HG03457 (cell line): Measurements from ENCODE around the gene HOXB9.

Experiments used
- ATAC-seq: cut with Tn5 transposase; IDR thresholded peaks from one replicate; pipeline ENCODE4 v1.9.1; 2021; ENCODE audit warnings: moderate number of reproducible peaks; ENCODE audit not compliant: unreplicated experiment

The HOXB9 gene

DNA sequence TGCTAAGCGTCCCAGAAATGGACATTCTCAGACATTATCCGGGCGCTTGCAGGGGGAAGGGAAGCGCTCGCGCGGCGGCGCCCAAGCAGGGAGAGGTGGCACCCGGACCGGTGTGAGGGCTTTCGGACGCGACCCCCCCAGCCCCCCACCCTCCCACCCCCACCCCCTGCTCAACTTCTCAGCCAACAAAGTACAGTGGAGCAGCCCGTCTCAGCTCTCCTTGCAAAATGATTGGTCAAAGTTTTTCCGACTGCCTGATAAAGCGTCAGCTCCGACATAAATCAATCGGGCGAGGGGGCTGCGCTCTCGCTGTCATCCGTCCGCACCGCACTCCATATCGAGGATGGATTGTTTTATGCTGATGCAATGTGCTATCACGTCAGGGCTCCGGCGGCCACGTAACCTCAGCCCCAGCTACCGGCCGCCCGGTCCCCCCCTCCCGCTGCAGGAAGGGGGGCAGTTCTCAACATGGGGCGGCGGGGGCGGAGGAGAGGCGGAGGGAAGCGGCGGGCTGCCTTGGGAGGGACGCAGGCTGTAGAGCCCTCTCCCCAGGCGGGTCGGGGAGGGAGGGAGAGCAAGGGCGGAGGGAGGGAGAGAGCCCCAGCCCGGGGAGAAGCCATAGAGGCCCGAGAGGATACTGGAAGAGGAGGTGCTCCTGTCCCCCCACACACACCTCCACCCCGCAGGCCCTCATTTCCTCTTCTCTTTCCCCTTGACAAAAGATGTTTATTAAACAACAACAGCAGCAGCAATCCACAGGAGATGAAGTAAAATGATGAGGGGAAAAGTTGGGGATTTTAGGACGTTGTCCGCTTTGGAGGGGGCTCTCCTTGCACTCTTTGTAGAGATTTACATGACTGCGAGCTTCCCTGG is at the start of gene HOXB9:
Gene HOXB9 (minus strand): TSS at position 114 of the 873 bp plus-strand sequence. CDS start 89 bp downstream, at position 25.
- ATAC-seq: no peak

DNA sequence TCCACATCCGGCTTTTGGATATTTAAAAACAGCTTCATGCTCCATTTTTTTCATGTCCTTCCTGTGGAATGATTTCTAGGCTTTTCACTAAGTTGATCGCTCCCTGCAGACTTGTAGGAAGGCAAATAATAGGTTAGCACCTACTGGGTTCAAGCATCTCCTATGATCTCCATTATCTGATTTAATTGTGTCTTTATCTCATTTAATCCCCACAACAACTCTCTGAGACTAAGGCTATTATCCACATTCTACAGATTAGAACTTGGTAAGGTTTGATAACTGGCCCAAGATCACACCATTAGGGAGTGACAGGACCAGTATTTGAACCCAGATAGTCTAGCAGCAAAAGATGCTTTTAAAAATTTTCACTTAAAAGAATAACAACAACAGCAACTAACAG is 46.2 kb upstream of the HOXB9 start:
- ATAC-seq: no peak

DNA sequence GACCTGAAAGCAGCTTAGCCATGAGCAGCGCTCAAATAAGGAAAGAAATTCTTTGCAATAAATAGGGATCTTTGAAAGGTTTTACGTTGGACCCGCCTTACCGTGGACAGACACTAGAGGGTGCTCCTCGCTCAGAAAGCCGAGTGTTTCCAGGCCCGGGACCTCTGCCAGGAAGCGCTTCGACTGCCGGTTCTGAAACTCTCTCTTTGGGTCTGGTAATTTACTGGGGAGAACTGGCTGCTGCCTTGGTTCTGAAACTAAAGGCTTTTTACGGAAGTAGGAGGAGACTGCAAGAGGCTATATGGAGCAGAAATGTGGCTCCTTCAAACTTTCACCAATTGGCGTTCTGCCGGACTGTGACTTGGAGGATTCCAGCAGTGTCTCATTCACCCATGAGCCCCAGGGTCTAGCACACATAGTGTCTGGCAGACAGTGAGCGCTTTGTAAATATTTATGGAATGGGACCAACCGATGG is 45.6 kb upstream of the HOXB9 start:
- ATAC-seq: no peak

DNA sequence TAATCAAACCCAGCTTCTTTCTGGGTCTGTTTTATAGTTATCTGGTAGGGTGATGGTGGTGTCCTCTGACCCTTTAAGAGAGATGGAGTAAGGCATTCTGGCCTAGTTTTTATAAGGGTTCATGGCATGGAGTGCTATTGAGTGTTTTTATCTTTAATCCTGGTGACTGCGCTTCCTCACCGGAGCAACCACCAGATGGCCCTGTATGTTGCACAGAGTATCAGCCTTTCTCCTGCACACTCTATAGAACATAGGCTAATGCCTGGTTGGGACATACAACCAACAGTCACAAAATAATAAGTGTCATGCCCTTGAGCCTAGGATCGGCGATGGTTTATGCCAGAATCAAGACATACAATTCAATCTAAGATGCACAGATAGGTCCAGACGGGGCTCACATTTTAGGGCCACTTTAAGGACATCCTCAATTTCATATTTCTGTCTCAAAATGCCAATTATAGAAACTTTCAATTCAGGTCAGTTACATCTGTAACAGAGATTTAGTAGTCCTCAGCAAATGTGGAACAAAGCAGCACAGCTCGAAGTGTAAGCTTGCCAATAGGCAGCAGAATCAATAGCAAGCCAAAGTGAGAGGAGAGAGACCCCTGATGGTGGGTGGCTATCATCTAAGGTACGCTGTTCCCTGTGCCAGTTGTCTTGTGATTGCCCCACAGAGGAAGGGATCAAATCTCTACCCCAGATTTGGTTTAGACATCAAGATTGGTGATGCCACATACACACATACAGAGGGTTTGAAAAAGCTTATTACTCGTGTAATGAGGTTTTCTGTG is 37.2 kb upstream of the HOXB9 start:
- no peak for ATAC-seq

DNA sequence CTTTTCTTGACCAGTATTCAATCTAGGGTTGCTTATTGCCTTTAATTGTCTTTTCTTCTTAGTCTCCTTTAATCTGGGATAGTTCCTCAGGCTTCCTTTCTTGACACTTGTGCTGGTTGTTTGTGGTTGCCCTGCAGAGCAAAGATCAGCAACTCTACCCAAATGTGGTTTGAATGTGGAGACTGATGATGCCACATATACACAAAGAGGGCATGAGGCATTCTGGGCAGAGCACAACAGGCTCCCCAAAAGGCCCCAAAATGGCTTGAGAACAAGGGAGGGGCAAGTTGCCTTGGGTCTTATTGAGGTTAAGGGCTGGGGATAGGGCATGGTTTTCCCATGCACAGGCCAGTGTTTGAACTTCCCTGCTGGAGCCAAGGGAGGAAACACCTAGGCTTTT is 29.8 kb upstream of the HOXB9 start:
- ATAC-seq: no peak

DNA sequence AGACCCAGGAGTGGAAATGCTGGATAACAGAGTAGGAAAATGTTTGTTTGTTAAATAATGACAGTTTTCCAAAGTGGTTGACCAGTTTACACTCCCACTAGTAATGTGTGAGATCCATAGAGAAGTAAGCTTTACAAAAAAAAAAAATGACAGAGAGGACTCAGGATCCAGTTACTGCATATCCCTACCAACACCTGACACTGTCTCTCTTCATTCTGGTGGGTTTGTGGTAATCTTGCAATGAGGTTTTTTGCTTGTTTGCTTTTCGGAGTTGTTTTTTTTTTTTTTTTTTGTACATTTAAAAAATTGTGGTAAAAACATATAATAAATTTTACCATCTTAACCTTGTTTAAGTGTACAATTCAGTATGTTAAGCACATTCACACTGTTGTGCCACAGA is 23.6 kb upstream of the HOXB9 start:
- ATAC-seq: no peak

DNA sequence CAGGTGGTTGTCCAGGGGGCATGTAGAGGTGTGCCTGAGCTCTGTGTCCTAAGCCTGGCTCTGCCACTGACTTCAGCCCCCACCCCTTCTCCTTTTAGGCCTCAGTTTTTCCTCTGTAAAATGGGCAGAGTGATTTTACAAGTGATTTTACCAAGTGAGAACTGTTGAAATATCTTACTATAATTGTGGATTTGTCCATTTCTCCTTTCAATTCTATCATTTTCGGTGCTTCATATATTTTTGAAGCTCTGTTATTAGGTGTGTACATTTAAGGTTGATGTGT is 21.7 kb upstream of the HOXB9 start:
- no peak for ATAC-seq

DNA sequence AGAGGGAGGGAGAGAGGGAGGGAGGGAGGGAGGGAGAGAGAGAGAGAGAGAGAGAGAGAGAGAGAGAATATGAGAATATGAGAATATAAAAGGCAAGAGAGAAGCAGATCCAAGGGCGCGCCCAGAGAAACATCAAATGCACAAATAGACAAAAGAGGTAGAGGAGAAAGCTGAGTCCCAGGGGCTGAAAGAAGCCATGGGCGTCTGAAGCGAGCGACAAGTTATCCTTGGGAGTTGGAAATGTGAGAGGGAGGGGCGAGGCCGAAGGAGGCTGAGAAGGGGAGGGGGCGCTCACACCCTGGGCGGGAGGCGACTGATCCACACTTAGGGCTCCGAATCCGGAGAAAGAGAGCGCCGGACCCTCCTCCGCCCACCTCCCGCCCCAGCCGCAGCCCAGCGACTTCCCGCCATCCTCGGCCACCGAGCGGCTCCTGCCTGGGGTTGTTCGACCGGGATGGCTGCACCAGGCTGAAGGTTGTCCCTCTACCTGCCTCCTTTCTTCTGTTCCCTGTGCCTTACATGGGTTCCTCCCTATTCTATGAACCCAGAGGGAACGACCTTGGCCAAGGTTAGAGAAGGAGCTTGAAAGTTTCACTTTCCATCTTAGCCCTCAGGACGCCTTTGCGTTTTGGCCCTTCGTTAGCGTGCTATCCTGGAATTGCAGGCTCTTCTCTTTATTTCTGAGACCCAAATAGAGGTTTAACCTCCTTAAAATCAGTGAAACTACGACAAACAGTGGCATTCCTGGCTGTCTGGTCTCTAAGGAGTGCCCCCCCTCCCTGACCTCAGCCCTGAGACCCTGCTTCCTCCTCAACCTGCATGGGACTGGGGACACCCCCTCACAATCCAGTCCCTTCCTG is 21.2 kb upstream of the HOXB9 start:
- no peak for ATAC-seq

DNA sequence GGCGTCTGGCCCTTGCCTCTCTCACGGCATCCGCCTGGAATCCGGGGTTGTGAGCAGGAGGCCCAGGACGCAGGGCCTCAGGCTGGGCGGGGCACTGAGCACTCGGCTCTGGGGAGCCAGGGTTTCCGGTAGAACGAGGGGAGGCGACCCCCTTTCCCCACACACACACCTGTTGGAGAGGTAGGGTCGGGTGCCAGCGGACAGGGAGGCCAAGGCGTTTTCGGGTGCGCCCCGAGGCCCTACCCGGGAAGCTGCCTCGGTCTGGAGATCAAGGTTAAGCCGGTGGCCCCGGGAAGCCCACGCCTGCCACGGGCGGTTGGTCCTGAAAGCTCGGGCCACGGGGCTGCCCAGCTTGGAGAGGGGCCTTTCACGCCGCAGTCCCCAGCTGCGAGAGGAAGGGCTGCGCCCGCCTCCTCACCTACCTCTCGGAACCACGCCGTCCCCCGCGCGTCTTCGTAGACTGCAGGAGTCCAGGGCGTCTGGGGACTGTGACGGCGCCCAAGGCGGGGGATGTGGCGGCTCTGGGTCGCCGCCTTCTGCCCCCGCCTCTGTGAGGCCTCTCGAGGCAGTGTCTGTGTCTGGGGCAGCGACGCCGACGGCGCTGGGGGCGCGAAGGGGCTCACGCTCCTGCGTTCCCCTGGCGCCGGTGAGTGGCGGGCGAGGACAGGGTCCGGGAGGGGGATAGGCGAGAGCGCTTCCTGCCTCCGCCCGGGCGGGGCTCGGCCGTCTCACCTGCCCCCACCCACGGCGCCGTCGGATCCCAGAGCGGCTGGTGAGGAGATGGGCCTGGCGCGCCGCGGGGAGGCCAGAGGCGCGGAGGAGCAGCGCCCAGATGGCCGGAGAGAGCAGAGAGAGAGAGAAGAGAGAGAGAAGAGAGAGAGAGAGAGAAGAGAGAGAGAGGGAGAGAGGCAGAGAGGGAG is 20.3 kb upstream of the HOXB9 start:
- no peak for ATAC-seq

DNA sequence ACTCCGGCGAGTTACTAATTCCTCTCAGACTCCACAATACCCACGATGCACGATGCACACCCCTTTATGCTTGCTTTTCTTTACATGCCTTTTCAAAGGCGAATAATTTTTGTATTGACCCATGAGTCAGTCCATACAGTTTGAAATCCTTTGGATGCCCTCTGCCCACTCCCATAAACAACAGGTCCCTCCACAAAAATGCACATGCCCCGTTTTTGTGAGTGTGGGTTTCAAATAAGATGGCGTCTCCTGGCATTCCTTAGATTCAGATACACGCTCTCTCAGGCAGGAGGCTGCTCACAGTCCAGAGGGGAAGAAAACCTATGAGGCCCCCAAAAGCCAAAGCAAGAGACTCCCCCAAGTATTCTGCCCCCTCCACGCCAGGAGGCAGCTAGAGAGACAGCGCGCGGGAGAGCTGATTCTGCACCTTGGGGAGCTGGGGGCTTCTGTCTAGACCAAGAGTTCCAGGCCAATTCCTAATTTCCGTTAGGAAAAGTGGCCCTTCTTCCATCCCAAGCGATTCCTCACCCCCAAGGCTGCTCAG is 19.6 kb upstream of the HOXB9 start:
- ATAC-seq: no peak

DNA sequence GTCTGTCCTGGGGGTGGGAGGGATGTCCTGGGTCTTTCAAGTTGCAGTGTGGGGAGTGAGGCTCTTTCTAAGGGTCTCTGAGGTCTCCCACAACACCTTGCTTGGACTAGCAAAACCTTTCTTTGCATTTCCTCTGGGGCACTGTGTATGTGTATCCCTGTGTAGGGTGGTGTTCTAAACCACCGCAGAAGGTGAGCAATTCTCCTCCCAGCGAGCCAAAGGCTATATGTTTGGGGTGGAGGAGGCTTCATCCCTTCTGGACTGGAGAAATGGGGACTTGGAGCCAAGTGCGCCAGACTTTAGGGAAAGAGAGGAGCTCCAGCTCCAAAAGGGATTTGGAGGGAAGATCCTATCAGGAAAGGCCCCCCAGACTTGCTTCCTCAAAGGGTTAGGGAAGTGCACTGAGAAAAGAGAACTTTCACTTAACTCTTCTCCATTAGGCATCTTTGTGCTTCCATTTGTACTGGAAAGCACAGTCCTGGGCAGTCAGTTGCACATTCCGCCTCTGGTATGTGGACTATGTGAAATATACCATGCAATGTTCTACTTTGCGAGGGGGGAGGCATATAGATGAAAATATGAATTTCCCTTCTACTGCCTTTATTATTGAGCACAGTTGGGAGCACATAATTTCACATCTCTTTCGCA is 18.9 kb upstream of the HOXB9 start:
- ATAC-seq: no peak

DNA sequence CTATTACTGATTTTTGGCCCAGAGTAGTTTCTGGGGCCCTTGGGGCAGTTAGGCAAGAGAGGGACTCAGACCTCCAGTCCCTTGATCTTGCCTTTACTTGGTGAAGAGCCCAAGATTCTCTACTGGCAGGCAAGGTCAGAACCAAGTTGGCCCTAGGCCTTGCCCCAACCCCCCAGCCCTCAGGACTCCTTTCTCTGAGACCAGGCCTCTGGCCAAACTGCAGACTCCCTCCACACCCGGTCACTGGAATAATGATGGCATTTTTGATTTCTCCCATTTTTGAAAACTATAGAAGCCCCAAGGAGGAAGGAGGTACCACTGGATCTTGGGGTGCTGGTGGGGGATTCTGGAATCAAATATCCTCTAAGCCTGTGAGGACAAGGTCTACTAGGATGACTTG is 18.0 kb upstream of the HOXB9 start:
- ATAC-seq: no peak

DNA sequence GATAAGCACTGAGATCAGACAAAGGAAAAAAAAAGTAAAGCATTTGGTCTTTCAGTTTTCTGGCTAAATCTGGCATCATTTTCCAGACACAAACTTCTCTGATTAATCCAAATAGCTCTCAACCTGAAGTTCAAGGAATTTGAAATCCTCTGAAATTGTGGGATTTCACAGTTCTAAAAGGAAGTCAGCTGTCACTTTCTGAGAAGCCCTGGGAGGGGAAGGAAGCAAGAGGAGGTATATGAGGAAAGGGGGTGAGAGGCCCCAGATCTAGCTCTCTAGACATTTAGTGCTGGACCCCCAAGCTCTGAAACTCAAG is 17.5 kb upstream of the HOXB9 start:
- no peak for ATAC-seq

DNA sequence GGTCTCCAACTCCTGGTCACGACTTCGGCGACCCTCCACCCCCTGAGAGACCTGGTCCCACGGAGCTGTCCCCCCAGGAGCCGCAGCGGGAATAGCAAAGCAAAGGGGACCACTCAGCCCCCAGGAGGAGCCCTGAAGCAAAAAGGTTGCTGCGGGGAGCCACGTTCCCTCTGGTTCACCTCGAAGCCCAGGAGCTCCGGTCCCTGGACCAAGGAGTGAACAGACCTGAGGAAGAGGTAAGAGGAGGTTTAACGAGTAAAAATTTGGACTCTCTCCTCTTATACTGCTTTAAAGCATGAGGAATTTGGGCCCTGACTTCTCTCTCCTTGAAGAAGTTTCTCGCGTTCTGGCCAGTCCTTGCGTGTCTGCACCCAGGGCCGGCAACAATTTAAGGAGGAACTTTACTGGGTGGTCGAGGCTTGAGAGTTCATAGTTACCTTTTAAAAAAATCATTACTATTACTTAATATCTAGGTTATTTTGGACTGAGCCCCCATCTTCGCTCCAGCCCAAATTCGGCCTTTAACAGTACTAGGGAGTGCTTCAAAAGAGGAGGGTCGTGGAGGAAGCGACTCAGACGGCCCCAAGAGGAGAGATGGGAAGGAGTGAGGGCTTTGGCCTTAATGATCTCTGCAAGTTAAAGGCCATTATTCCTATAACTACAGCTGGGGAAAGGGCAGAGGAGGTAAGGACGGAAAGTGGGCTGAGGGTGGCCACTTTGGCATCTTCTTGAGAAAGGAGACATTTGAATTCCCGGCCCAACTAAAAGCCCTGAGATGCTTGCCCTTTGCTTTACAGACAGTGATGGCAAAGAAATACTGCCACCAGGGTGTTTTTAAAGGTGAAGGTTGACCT is 16.9 kb upstream of the HOXB9 start:
- ATAC-seq: no peak

DNA sequence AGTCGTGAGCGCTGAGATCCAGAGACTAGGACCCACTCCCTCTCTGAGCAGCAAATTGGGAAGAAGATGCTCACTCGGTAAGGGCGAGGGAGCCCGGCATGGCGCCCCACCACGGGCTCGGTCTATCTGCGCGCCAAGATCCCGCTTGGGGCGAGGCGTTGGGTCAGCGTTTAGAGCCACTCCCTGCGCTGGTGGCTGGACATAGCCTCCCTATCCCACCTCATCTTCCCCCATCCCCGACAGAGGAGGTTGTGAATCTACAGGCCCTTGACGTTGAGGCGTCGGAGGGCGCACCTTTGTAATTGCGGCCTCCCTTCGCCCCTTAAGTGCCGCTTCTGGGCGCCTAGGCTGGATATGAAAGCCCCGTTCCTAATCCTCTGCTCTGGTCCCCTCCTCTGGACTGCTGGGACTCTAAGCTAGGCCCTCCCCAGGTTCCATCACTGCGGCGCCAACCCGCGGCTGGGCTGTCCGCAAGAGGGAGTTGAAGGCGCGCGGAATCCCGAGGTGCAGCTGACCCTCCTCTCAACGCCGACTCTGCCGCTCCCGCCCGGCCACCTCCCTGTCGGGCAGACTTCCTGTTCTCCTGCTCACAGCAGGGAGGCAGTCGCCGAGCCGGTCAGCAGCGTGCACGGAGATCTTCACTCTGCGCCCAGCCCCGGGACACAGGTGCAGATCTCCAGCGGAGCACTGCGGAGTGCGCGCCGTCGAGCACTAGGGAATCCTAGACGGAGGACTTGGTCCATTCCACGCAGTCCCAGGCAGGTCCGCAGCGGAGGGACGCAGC is 16.1 kb upstream of the HOXB9 start:
- ATAC-seq: no peak

DNA sequence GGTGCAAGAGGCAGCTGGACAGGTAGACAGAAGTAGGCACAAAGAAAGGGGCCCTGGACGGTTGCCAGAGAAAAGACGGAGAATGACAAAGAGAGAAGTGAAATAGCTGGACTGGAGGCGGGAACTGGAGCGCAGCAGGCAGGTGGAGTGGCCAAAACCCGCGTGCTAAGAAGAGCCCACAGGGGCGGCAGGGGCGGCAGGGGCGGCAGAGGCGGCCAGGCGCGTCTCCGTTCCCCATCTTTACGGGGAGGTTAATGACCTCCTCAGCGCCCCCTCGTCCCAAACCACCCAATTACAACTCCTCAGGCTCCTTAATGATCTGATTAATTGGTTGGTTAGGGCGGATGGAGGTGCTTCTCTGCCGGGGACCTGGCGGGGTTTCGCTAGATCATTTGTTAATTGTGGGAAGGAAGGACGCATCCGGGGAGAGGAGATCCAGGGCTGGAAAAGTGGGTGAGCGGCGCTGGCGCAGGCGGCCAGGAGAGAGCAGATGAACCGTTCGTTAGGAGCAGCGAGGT is 15.4 kb upstream of the HOXB9 start:
- ATAC-seq: no peak

DNA sequence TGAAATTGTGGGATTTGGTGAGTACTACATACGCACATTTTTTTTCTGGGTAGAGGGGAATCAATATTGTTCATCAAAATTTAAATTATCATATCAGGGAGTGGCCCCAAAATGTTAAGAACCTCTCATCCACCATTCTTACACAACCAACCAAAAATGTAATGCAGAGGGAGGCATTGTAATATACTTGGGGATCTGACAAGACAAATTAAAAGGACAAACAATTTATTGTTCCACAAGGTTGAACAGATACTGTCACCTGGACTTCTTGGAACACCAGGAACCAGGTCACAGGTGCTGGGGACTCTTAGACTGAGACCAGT is 14.7 kb upstream of the HOXB9 start:
- ATAC-seq: no peak
